Activated CD8-positive, alpha-beta memory T cell treated with anti-CD3 and anti-CD28 coated beads, Interleukin-2, amount 50 U/mL, for 4 hours (primary cell): ENCODE measurements around the gene CCDC134.

ENCODE experiments used
- DNase-seq: peaks from one replicate; pipeline ENCODE4 v3.0.0-alpha.2; 2020

Gene CCDC134

DNA sequence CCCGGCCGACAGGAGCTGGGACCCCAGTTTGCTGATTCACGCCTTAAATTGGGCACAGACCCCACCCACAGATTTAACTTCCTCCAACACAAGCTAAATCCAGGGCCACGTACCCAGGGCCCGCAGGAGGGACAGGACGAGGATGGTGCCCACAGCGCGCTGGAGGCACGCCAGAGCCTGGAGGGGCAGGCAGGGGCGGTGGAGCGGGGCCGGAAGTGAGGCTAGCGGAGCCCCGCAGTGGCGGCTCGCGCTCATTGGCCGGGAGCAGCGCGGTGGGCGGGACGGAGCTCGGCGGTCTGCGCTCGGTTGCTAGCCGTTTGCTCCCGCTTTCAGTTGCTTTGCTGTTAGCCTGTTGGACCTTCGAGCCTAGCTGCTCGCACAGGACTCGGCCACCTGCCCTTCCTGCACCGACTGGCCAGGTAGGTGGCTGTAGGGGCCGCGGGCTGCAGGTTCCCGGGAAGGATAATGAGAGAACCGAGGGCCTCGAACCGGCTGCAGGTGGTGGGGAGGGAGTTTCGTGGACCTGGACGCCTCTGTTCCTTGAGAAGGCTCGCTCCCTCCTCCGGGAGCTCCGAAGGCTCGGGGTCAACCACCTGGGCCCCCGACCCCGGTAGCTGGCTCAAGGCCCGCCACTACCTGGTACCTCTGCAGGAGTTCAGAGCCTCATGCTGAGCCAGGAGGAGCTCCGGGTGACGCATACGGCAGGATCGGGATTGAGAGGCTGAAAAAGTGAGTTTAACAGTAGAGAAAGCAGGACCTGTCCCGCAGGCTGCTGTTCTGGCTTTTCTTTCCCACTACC is at the start of gene CCDC134:
Gene CCDC134, plus strand, starts transcription at position 332 of the 799 bp plus-strand sequence. CDS start 8,212 bp downstream, outside the sequence.
- peak; percentile 90 for DNase-seq

DNA sequence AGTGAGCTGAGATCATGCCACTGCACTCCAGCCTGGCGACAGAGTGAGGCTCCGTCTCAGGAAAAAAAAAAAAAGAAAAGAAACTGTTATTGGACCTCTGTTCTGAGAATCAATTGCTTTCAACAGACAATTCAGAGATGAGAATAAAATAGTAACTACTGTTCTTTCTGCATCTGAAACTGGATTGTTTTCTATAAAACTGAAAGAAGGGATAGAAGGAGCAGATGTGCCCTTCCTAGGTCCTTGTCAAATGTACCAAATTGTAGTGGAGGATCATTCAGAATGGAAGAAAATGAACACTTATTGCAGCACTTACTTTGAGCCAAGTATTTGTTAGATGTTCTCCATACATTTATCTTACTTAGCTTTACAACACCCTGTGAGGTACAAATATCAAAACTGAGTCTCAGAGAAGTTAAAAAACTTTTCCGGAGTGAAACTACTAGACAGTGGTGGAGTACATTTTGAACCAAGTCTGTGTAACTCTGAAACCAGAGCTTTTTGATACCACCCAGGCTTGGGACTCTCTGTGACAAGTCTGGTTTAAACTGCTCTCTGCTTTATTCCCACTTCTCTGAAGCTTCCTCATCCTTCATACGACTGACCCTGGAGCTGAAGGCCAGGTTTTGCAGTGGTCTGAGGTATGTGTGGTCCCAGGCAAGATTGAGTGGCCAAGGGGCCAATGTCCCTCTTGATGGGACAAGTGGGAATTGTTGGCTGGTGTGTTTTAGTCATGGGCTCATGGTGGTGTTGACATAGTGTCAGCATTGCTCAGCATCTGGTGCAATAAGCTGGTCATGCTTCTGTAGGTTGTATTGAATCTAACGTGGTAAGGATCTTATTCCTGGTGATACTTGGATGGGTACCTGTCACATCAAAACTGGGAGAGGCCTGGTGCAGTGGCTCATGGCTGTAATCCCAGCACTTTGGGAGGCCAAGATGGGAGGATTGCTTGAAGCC is 48.2 kb upstream of the CCDC134 start:
- DNase-seq = no peak

DNA sequence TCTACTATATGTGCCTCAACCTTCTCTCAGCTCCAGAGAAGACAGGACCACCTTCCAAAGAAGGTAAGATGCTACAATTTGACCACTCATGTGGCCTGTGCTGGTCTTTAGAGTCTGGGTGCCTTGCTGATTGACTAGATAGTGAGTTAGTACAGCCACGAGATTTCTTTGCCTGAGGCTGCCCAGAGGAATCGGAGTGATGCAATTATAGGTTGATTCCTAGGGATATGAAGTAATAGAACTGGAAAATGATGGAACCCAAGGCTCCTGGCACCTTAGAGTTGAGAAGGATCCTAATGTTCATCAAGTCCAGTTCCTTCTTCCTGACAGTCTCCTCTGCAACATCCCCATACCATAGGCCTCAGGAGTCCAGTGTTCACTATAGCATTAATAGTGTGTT is 46.5 kb upstream of the CCDC134 start:
- no peak for DNase-seq

DNA sequence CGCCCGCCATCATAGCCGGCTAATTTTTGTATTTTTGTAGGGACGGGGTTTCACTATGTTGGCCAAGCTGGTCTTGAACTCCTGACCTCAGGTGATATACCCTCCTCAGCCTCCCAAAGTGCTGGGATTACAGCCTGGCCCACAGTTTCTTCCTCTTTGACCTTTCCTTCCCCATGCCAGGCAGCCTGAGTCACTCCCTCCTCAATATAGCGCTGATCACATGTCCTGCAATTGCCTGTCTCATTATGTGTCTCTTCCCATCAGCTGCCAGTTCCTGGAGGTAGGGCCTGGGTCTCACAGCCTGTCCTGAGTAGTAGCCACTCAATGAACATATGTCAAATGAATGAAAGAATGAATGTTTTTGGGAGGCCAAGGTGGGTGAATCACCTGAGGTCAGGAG is 43.0 kb upstream of the CCDC134 start:
- DNase-seq = no peak

DNA sequence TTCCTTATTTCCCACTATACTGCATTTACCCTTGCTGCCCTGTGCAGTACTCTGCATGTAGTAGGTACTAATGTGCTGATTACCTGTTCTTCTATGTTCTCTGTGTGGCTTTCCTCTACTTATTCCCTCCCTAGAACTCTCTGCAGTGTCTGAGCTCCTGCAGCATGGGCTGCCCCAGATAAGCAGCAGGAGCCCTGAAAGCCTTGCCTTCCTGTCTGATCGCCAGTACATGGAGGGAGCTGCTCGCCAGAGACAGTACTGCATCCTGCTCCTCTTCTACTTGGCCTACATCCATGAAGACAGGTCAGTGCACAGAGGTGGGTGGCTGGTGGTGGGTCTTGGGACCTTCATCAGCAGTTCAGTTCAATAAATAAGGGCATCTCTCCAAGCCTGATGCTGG is 42.2 kb upstream of the CCDC134 start:
- DNase-seq = no peak

DNA sequence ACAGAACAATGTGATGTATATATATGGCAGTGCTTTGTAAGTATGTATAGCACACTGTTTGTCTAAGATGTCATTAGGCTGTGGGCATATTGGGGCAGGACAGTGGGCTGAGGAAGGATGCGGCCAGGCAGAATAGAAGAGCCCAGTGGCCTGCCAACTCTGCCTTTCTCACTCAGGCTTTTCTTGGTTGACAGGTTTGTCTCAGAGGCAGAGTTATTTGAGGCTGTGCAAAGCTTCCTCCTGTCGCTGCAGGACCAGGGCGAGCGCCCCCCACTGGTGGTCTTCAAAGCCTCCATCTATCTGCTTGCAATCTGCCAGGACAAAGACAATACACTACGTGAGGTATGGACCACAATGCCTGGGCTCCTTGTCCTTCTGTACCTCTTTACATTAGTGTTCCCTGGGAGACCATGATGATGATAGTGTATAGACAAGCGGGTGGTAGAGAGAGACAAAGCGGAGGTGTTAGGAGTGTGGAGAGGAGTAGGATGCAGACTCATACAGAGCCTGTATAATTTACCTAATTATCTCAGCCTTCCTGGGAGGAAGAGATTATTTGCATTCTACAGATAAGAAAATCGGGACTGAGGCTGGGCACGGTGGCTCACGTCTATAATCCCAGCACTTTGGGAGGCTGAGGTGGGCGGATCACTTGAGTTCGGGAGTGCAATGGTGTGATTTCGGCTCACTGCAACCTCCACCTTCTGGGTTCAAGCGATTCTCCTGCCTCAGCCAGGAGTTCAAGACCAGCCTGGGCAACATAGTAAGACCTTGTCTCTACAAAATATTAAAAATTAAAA is 37.3 kb upstream of the CCDC134 start:
- DNase-seq = peak; percentile 23

DNA sequence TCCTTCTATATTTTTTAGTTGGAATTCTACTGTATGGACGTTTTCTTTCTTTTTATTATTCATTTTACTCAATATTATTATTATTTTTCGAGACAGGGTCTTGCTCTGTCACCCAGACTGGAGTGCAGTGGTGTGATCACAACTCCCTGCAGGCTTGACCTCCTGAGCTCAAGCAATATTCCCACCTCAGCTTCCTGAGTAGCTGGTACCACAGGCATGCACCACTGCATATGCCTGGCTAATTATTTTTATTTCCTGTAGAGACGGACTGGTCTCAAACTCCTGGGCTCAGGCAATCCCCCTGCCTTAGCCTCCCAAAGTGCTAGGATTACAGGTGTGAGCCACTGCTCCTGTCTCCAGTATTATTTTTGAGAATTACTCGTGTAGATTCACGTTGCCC is 34.0 kb upstream of the CCDC134 start:
- DNase-seq = no peak

DNA sequence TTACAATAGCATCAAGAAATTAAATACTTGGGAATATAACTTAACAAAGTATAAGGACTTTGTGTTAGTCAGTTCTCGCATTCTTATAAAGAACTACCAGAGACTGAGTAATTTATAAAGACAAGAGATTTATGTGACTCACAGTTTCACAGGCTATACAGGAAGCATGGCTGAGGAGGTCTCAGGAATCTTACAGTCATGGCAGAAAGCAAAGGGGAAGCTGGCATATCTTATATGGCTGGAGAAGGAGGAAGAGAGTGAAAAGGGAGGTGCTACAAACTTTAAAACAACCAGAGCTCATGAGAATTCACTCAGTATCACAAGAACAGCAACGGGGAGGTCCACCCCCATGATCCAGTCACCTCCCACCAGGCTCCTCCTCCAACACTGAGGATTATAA is 32.0 kb upstream of the CCDC134 start:
- DNase-seq = no peak

DNA sequence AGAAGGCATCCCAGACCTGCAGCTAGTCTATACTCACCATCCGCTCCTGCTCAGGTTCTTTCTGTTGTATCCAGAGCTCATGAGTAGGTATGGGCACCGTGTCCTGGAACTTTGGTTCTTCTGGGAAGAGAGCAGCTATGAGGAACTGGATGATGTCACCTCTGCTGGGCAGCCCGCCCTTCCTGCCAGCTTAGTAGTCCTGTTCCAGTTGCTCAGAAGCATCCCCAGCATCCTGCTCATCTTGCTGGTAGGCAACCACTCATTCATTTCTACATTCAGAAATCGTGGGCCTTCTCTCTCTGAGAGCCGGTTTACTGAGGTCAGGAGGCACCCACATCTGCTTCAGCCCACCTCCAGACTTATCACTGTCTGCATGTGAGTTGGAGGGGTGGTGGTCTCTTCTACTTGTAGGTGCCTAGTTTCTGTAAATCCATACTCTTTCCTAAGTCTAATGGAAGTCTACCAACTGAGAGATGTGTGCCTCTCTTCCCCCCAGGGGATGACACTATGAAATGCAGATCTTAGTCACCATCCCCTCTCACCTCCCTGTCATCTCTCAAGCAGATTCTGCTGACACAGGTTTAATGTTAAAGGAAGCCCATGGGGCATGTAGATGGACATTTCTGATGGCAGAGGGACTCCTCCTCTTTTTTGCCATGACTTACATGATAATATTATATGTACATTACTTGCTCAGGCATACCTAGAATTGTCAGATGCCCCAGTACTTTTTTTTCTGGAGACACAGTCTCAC is 29.6 kb upstream of the CCDC134 start:
- DNase-seq = no peak

DNA sequence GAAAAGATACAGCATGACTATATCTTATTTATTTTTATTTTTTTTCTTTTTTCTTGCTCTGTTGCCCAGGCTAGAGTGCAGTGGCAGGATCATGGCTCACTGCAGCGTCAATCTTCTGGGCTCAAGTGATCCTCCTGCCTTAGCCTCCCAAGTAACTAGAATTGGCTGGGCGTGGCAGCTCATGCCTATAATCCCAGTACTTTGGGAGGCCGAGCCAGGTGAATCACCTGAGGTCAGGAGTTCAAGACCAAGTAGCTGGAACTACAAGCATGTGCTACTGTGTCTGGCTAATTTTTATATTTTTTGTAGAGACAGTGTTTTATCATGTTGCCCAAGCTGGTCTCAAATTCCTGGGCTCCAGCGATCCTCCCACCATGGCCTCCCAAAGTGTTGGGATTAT is 28.3 kb upstream of the CCDC134 start:
- DNase-seq = no peak

DNA sequence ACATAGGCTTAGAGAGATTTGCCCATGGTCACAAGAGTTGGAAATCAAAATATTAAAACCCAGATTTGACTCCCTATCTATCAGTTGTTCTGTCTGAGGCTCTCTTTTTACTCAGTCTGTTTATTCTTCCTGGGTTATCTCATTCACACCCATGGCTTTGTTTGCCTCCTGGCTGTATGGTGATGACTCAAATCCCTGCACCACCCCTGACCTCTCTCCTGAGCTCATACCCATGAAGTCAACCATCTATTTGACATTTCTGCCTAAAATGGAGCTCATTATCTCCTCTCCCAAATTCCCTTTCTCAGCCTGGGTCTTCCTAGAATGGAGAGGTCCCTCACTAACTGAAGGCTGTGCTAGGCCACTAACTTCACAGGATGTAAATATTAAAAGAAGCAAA is 27.8 kb upstream of the CCDC134 start:
- no peak for DNase-seq

DNA sequence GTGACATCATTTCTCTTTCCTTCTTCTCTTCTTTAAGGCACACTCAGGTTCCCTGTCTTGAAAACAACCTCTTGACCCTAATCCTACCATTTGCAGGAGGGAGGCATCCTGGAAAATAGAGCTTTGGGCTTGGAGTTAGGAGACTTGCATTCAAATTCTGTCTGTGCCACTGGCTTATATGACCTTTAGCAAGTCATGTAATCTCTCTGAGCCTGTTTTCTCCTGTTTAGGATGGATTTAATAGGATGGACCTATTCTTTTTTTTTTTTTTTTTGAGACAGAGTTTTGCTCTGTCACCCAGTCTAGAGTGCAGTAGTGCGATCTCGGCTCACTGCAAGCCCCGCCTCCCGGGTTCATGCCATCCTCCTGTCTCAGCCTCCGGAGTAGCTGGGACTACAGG is 25.1 kb upstream of the CCDC134 start:
- DNase-seq = no peak

DNA sequence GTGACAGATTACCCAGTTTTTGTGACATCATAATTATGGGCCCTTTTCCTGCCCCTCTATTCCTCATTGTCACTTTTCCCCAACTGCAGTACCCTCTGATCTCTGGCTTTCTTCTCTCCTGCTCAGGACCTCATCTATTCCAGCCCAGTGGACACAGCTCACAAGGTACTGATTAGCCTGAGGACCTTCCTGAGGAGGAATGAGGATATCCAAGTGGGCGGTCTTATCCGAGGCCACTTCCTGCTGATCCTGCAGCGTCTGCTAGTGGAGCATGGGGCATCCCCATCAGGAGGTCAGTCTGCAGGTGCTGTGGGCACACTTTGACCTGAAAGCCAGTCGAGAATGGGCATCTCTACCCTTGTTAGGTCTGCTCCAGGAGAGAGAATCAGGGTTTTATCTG is 24.5 kb upstream of the CCDC134 start:
- no peak for DNase-seq

DNA sequence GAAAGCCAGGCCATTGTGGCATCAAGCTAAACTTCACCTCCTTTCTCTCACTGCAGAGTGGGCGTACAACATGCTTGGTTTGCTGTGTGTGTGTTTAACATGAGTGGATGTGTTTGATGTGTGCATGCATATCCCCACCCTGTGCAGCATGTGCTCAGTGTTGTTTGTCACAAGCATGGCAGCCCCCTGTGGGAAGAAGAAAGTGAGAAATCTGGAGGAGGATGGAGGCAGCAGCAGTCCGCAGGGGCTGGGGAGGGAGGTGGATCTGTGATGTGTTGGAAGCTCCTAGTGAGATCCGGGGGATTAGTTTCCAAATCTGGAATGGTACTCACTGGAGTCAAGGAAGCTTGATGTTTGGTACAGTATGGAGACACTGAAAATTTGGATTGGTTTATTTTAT is 24.1 kb upstream of the CCDC134 start:
- no peak for DNase-seq

DNA sequence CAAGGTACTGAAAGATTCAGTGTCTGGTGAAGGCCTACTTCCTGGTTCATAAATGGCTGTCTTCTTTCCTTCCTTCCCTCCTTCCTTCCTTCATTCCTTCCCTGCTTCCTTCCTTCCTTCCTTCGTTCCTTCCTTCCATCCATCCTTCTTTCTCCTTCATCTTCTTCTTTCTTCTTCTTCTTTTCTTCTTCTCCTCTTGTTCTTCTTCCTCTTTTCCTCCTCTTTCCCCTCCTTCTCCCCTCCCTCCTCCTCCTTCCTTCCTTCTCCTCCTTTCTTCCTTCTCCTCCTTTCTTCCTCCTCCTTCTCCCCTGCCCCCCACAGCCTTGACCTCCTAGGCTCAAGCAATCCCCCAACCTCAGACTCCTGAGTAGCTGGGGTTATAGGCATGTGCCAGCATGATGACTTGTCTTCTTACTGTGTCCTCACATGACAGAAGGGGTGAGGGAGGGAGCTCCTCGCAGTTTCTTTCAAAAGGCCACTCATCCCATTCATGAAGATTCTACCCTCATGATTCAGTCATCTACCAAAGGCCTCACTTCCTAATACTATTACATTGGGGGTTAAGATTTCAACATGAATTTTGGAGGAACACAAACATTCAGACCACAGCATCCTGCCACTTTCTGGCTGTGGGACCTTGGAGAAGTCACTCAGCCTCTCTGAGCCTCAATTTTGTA is 22.6 kb upstream of the CCDC134 start:
- DNase-seq = no peak

DNA sequence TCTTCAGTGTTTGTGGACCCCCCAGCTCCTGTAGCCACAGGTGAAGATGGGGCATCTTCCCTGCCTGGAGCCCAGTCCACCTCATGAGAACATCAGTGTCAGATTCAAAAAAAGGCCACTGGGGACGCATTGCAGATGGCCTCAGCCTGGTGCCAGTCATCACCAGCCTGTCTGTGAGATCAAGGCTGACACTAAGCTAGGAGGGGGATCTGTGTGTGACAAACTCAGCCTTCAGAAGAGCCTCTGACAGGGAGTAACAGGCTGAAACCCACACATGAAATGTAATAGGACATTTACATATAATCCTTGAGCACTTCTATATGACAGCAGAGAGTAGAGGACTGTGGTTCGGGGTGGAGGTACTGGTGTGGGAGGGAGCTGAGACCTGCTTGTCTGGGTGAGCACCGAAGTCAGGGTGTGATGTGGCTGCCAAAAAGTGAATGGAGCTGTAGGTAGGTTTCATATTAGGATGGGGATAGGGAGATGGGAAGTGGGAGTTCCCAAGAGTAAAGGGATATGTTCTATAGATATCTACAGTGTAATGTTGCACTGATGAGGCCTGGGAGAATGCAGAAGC is 20.5 kb upstream of the CCDC134 start:
- DNase-seq = no peak

DNA sequence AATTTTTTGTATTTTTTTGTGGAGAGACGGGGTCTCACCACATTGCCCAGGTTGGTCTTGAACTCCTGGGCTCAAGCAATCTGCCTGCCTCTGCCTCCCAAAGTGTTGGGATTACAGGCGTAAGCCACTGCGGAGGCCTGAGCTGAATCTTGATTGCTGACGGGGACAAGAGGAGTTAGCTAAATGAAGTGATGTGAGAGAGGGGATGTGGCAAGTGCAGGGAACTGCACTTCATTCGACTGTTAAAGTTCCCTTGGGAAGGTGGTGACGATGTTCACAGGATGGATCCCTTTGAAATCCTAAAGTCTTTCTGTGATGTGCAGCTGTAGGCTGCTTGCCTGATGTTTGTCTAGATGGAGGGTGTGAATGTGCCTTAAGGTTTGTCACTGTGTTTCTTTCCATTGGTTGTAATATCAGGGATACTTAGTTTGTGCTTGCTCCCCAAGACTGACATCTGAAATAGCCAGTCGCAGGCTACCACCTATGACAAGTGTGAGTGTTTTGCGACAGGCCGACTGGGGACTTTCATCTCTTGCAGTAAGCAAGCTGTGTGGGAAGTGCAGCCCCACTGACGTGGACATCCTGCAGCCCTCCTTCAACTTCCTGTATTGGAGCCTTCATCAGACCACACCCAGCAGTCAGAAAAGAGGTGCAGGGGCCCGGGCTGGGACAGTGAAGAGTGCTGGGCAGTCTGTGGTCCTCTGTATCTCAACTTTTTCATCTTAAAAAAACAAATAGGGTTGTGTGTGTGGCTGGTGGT is 19.6 kb upstream of the CCDC134 start:
- peak; percentile 76 for DNase-seq

DNA sequence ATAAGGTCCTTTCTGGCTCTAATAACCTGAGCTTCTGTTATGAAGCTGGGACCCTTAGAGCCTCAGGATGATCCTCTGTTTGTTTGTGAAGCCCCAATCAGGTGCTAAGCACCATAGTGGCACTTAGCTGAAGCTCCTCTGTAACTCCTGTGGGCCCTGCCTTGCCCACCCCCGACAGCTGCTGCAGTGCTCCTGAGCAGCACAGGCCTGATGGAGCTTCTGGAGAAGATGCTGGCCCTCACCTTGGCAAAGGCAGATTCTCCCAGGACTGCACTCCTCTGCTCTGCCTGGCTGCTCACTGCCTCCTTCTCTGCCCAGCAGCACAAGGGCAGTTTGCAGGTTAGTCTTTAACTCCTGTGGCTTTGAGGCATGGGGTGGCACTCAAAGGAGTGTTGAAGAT is 19.0 kb upstream of the CCDC134 start:
- no peak for DNase-seq

DNA sequence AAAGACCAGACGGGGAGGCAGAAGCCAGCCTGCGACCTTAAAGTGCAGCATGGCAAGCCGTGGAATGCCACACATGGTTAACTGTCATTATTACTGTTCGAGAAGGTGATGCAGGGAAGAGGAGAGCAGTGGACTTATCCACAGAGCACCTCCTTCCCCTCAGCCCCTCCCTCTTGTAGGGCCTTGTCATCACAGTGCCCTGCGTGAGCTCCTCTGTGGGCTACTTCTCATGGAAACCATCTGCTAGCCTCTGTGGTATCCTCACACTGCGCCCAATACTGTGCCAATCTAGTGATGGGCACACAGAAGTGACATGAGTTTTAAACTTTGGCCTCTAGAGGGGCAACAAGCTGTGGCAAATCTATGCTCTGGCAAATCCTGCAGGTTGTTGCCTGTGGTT is 18.2 kb upstream of the CCDC134 start:
- no peak for DNase-seq

DNA sequence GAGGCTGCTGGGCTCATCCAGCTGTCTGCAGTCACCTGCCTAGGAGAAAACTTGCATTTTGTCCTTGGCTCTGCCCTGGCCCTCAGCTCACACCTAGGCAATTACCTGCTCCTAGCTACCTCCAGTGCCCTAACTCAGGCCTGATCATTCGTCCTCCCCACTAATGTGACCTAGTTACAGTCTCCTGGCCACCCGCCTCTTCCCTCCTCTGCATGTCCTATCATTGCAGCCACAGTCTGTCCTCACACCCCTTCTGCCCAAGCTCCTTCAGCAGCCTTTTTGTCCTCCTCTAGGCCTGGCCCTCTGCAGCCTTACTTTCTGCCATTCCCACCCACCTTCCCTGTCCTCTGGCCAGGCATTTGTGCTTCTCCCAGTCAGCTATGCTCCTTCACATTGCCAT is 17.7 kb upstream of the CCDC134 start:
- DNase-seq = no peak

DNA sequence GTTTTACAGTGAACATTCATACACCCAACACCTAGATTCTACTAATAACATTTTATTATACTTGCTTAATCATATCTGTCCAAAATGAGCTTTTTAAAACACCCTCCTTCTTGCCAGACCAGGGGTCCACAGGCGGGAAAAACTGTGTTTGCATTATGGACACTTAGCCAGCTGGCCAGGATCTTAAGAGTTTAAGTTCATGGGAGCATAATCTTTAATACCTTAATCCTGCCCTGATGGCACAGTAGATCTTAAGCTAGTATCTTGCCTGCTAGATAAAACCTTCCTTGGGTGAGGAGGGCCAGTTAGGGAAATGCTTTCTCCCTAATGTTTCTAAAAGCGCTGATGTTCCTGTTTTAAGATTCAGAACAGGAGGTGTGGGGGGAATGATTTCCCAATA is 13.1 kb upstream of the CCDC134 start:
- DNase-seq = no peak
